GM21515 (cell line): Measurements from ENCODE around the gene RCAN3.

Experiments used
- ATAC-seq: cut with Tn5 transposase; IDR thresholded peaks from one replicate; pipeline ENCODE4 v1.9.1; 2021; ENCODE audit not compliant: unreplicated experiment

RCAN3 gene

DNA sequence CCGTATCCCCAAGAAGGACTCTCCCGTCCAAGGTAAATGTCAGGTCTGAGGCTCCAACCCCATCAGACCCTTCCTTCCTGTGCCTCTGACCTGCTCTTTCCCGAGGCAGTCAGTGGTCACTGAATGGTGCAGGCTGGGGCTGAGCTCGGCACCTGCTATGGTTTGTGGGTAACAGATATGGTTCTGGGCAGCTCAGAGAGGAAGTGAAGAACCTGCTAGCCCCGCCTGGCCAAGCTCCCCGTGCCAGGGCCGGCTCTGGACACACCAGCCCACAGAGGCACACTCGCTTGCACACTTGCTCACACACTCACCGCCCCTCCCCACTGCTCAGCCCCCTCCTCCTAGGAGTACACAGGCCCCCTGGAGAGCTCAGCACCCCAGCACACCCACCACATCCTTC is 69.7 kb downstream of the RCAN3 start:
- ATAC-seq = no peak

DNA sequence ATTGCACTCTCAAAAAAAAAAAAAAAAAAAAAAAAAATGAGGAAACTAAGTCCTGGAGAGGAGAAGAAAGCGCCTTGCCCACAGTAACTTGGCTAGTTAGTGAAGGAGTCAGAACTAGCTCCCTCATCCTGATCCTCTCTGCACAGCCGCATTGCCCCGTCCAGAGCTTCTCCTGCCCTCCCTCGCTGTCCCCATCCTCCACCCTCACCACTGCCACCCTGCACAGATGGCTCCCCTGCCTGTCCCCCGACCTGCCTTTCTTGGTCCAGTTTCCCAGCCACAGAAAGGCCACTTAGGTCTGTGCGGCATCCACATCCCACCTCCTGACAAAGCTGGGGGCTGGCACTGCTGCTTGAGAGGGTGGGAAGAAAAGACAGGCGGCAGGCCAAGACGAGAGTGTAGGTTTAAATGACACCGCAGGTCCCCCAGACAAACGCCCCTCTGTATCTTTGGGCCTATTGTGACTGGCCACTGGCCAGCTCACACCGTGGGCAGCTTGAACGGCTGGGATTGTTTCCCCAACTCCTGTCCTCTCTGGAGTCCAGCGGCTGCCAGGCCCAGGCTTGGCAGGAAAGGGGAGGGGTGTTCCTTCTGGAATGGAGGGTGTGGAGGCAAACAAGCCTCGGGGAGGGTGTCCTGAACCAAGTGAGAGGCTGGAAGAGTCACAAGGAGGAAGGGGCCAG is 73.4 kb downstream of the RCAN3 start:
- no peak for ATAC-seq

GRCh38 chr1:24578846-24579245 is 76.2 kb downstream of the RCAN3 start:
- ATAC-seq = no peak

DNA sequence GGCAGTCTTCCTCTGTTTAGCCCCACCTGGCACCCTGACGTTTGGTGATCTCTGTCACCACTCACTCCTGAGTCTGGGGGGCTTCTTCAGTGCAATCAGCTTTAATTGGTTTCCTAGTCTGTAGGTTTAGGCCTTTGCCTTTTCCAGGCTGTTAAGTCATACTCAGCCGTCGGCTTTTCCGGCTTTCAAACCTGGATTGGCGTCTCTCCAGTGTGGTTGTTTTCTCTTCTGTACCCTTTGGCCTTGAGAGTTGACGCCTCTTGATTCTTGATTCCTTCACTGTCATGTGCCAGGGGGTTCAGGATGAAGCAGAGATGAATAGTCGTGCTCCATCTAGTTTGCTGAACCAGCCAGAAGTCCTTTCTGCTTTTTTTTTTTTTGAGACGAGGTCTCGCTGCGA is 78.1 kb downstream of the RCAN3 start:
- ATAC-seq = no peak

- no peak for ATAC-seq
These were observed 81.6 kb downstream of the RCAN3 start for GRCh38 chr1:24584171-24584647.

DNA sequence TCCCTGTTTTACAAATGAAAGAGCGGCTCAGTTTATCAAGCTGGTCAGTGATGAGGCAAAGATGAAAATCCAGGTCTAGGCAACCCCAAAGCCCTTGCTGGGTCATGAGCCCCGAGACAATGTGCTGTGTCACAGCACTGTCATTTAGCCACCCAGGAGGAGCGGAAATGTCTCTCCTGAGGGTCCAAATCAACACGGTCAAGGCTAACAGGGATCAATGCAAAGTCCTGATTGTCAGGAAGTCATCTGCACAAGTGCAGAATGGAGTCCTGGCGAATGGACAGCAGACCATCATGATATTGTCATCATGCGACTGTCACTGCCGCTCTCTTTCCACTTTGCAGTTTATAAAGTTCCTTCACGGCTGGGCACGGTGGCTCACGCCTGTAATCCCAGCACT is 83.5 kb downstream of the RCAN3 start:
- no peak for ATAC-seq

DNA sequence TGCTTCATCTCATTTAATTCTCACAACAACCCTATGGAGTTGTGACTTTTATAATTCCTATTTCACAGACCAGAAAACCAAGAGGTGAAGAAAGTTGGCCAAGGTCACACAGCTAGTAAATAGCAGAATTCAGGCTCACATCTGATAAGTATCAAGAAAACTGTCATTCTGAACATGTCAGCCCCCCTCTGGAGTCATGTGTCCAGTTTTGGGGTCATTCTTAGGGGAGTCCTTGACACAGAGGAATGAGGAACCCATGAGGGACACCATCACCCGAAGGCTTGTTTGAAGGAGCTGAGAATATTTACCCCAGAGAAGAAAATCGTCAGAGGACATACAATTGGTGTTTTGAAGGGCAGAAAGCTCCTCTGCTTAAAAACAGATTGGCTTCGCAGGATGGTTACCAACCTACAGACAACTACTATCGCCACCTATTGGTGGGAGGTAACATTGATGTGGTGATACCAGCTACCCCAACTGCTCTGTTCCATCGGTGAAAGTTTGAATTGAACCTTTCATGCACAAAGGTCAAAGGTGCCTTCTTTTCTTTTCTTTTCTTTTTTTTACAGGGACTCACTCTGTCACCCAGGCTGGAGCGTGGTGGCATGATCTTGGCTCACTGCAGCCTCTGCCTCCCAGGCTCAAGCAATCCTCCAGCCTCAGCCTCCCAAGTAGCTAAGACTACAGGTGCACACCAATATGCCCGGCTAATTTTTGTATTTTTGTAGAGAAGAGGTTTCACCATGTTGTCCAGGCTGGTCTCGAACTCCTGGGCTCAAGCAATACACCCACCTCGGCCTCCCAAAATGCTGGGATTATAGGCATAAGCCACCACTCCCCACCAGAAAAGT is 84.6 kb downstream of the RCAN3 start:
- no peak for ATAC-seq

DNA sequence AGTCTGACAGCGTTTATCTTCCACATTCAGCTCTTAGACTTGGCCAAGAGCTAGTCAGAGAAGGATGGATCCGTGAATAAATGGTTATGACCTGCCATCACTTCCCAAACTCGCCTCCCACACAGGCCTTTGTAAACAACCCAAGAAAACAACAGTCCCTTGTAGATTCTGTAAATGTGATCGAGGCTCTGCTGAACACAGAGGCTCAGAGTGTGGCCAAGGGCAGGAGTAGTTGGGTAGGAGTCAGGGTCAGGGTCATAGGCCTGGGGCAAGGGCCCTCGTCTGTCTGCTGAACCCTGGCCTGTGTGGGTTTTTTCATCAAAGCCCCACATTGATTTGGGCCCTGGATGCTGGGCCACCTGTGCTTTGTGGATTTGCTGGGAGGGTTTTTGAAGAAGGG is 85.9 kb downstream of the RCAN3 start:
- no peak for ATAC-seq

DNA sequence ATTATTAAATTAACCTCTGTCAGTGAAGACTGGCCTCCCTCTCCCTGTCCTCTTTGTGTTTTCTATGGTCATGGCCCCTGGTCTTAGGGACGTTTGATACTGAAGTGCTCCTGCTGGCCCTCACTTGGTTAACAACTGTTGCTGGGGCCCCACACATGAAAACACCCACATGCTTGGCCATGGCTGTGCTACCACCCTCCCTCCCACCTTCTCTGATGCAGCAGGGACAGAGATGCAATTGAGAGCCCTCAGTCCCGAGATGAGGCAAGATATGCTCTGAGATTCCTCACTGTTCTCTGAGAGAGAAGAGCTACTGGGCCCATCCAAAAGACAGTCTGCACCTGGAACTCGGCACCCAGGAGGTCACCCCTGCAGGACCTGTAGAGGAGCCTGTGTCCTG is 86.6 kb downstream of the RCAN3 start:
- no peak for ATAC-seq
